Vagina (tissue), 2 donors: Measurements from ENCODE around the gene SMOC1. TPM values are rescaled to one million over a fixed set of nuclear protein-coding genes. Genes with fewer than 3 reads are reported as not detected.

Source experiments
- DNase-seq, 2 donors: peaks; one replicate each; pipeline ENCODE4 v3.0.0-alpha.2; 2017; ENCODE audit errors: extremely low spot score in 2 of 2
- H3K27ac ChIP-seq: fragments of 200-600 bp; sonication (generic); one replicate; pipeline ENCODE4 v1.5.1; 2019
- H3K27me3 ChIP-seq: fragments of 200-600 bp; sonication (generic); one replicate; pipeline ENCODE4 v1.5.1; 2019
- H3K36me3 ChIP-seq, 2 donors: fragments of 200-600 bp; sonication (generic); one replicate each; pipeline ENCODE4 v1.5.1; 2017 to 2019
- H3K4me1 ChIP-seq: fragments of 200-600 bp; sonication (generic); one replicate; pipeline ENCODE4 v1.5.1; 2019
- H3K4me3 ChIP-seq, 2 donors: fragments of 200-600 bp; sonication (generic); 1 replicate in 1 of 2; 2 replicates in 1 of 2; pipeline ENCODE4 v1.5.1; 2016 to 2019
- H3K9me3 ChIP-seq: fragments of 200-600 bp; sonication (generic); one replicate; pipeline ENCODE4 v1.5.1; 2019
- CTCF ChIP-seq, 3 experiments: fragments of 450-650 bp in 2 of 3; fragments of 200-600 bp in 1 of 3; sonication (generic) in 1 of 3; IDR thresholded peaks; one replicate each; pipeline ENCODE4 v1.5.1; 2017 to 2019; ENCODE audit warnings: antibody characterized with exemption in 3 of 3, mild to moderate bottlenecking in 2 of 3, moderate library complexity in 2 of 3
- POLR2A ChIP-seq, 2 donors: fragments of 450-650 bp; IDR thresholded peaks; one replicate each; pipeline ENCODE4 v1.6.1; 2017; ENCODE audit warnings: antibody characterized with exemption in 2 of 2, mild to moderate bottlenecking in 2 of 2, moderate library complexity in 2 of 2
- POLR2AphosphoS5 ChIP-seq, 2 donors: sonication (generic); formaldehyde crosslinking; IDR thresholded peaks; one replicate each; pipeline ENCODE4 v1.9.0; 2017; ENCODE audit warnings: antibody characterized with exemption in 2 of 2, mild to moderate bottlenecking in 2 of 2, low read depth in 1 of 2; ENCODE audit not compliant: insufficient read depth in 1 of 2
- intact Hi-C: fragments of 100-400 bp; cut with DNase I; formaldehyde crosslinking; loops from one replicate; pipeline ENCODE4 v1.15.1; 2023
- total RNA-seq: library from RNA; depleted of rRNA; stranded (reverse); fragments of >200 nt; gene quantifications from one replicate; pipeline ENCODE4 v1.2.3, GENCODE V29; 2016

SMOC1 gene
- total RNA-seq, 1 donor from 2014 or later = 9.8 TPM

GRCh38 chr14:69985463-69985862 is 106.2 kb downstream of the SMOC1 start:
- intact Hi-C loops = no loop called here
- Histone ChIP-seq H3K36me3 (no peaks in the 10 kb centered on the region), H3K9me3 (no peaks in the 10 kb centered on the region), H3K4me1 (no peaks in the 10 kb centered on the region), H3K27ac (no peak overlapping the region), H3K4me3 (no peak overlapping the region), H3K27me3 (no peaks in the 10 kb centered on the region)
- no peak for TF ChIP-seq CTCF (IDR thresholded peaks at IDR 0.05)
- TF ChIP-seq POLR2A (IDR thresholded peaks at IDR 0.05) = no peak
- no peak for TF ChIP-seq POLR2AphosphoS5 (IDR thresholded peaks at IDR 0.05; ENCODE audit: insufficient read depth in 1 of 2, low read depth in 1 of 2)
- DNase-seq = no peak

GRCh38 chr14:69986336-69986735 is 107.1 kb downstream of the SMOC1 start:
- no peak for TF ChIP-seq POLR2A (IDR thresholded peaks at IDR 0.05)
- no peak for TF ChIP-seq CTCF (IDR thresholded peaks at IDR 0.05)
- TF ChIP-seq POLR2AphosphoS5 (IDR thresholded peaks at IDR 0.05; ENCODE audit: insufficient read depth in 1 of 2, low read depth in 1 of 2) = no peak
- no peaks in the 10 kb centered on the region for H3K36me3 ChIP-seq
- H3K4me1 ChIP-seq = no peaks in the 10 kb centered on the region
- H3K27me3 ChIP-seq = no peaks in the 10 kb centered on the region
- no peak for DNase-seq
- intact Hi-C loops = no loop called here
- no peak overlapping the region for H3K27ac ChIP-seq
- H3K4me3 ChIP-seq = no peak overlapping the region
- H3K9me3 ChIP-seq = no peaks in the 10 kb centered on the region

DNA sequence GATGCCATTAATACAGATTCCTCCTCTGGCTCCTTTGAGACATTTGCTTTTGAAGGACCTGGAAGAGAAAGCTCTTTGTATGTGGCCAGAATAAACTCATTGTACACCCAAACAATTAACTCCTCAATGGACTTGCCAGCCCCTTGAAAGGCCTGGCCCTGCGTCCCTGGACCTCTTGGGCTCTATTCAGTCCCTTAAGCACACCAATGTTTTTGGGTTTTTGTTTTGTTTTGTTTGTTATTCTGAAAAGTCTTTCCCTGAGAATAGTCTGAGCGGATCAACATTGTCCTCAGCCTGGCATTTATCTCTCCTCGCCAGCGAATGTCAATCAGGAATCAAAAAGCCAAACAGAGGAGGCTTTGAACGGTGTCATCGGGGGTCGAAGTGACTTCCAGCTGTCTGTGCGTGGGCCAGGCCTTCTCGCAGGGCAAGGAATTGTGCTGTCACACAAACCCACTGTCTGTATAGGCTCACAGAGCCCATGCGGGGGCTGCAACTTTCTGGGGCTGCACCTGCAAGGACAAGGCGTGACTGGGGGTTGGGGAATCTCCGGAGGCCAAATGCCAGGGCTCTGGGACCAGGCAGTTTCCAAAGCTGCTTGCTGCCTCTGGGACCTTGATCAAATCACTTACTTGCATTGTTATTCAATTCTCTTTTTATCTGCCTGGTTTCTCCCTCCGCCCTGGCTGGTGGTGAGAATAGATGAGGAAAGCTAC is 108.3 kb downstream of the SMOC1 start:
- no peak overlapping the region for H3K4me3 ChIP-seq
- DNase-seq = no peak
- intact Hi-C loops = no loop called here
- no peaks in the 10 kb centered on the region for H3K36me3 ChIP-seq
- no peaks in the 10 kb centered on the region for H3K9me3 ChIP-seq
- H3K27ac ChIP-seq = no peak overlapping the region
- TF ChIP-seq CTCF (IDR thresholded peaks at IDR 0.05) (no peak), POLR2A (IDR thresholded peaks at IDR 0.05) (no peak), POLR2AphosphoS5 (IDR thresholded peaks at IDR 0.05; ENCODE audit: insufficient read depth in 1 of 2, low read depth in 1 of 2) (no peak)
- H3K27me3 ChIP-seq = no peaks in the 10 kb centered on the region
- H3K4me1 ChIP-seq = no peaks in the 10 kb centered on the region

- Histone ChIP-seq H3K9me3 (no peaks in the 10 kb centered on the region), H3K36me3 (no peaks in the 10 kb centered on the region), H3K4me3 (no peak overlapping the region), H3K27ac (no peak overlapping the region), H3K27me3 (no peaks in the 10 kb centered on the region), H3K4me1 (no peaks in the 10 kb centered on the region)
- intact Hi-C loops = no loop called here
- no peak for TF ChIP-seq POLR2A (IDR thresholded peaks at IDR 0.05)
- no peak for TF ChIP-seq CTCF (IDR thresholded peaks at IDR 0.05)
- no peak for TF ChIP-seq POLR2AphosphoS5 (IDR thresholded peaks at IDR 0.05; ENCODE audit: insufficient read depth in 1 of 2, low read depth in 1 of 2)
- DNase-seq = no peak
Observed at GRCh38 chr14:69988979-69989378, 109.8 kb downstream of the SMOC1 start.

DNA sequence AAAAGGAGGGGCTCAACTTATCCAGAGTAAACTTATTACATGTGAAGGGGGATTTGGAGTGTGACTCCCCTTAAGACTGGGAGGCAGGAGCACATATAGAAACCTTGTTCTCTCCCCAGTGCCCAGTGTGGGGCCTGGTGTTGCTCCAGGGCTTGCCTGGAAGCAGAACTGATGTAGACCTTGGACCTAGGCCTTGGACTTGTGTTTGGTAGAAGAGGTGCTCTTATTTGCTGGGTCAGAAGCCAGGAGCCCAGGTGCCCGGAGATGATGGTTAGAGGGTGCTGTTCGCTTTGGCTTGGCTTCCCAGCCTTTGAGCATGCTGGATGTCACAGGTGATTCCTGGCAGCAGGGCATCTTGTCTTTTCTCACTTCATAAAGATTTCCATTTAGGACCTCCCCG is 110.4 kb downstream of the SMOC1 start:
- intact Hi-C loops = no loop called here

More for the DNA sequence above, 110.4 kb downstream of the SMOC1 start:
- Histone ChIP-seq H3K9me3 (no peaks in the 10 kb centered on the region), H3K27ac (no peak overlapping the region), H3K4me1 (no peaks in the 10 kb centered on the region), H3K4me3 (no peak overlapping the region), H3K27me3 (no peaks in the 10 kb centered on the region), H3K36me3 (no peaks in the 10 kb centered on the region)
- no peak for DNase-seq
- TF ChIP-seq CTCF (IDR thresholded peaks at IDR 0.05) (no peak), POLR2A (IDR thresholded peaks at IDR 0.05) (no peak), POLR2AphosphoS5 (IDR thresholded peaks at IDR 0.05; ENCODE audit: insufficient read depth in 1 of 2, low read depth in 1 of 2) (no peak)
